H1 (cell line): ENCODE results near the gene MPHOSPH8. TPM values are rescaled to one million over a fixed set of nuclear protein-coding genes. Genes with fewer than 3 reads are reported as not detected.

Experiments used
- CTCF ChIA-PET: fragments of 300-600 bp; sonication (Branson Sonifier 250); formaldehyde crosslinking; loops from one replicate; lab custom pipeline; 2021; ENCODE audit not compliant: partially characterized antibody; lab: Charles Lee
- POLR2A ChIA-PET: fragments of 300-600 bp; sonication (Branson Sonifier 250); formaldehyde crosslinking; loops from one replicate; lab custom pipeline; 2021; ENCODE audit warnings: inconsistent platforms; ENCODE audit not compliant: partially characterized antibody; lab: Charles Lee
- DNase-seq, 2 experiments: peaks; one replicate each; pipeline versions ENCODE4 v3.0.0 to v3.0.0-alpha.2; 2010 to 2022; ENCODE audit warnings: low spot score in 2 of 2, low read depth in 1 of 2, mixed read lengths in 1 of 2
- FAIRE-seq: peaks from 2 replicates; lab custom pipeline; 2011; peaks lifted over from hg19 to GRCh38; lab: Jason Lieb, UNC
- H2AFZ ChIP-seq: 2 replicates; pipeline ENCODE4 v1.8.1; 2012; ENCODE audit warnings: low read length, inconsistent platforms
- H2AK5ac ChIP-seq: 2 replicates; pipeline ENCODE4 v1.6.1; 2013; ENCODE audit warnings: low read depth, low read length
- H2BK120ac ChIP-seq: replicated peaks from 2 replicates; pipeline ENCODE3; 2013; ENCODE audit warnings: low read depth, low read length, inconsistent platforms
- H2BK12ac ChIP-seq: 2 replicates; pipeline ENCODE4 v1.6.1; 2013; ENCODE audit warnings: low read depth, low read length
- H2BK15ac ChIP-seq: 2 replicates; pipeline ENCODE4 v1.6.1; 2013; ENCODE audit warnings: low read length
- H2BK20ac ChIP-seq: 2 replicates; pipeline ENCODE4 v1.6.1; 2013; ENCODE audit warnings: low read length
- H2BK5ac ChIP-seq: 2 replicates; pipeline ENCODE4 v1.6.1; 2013; ENCODE audit warnings: low read depth, low read length
- H3K14ac ChIP-seq: 2 replicates; pipeline ENCODE4 v1.6.1; 2013; ENCODE audit warnings: inconsistent platforms; ENCODE audit not compliant: insufficient read length
- H3K18ac ChIP-seq: 2 replicates; pipeline ENCODE4 v1.6.1; 2013; ENCODE audit warnings: low read length; ENCODE audit errors: extremely low read depth
- H3K23ac ChIP-seq: 2 replicates; pipeline ENCODE4 v1.6.1; 2013; ENCODE audit warnings: inconsistent platforms; ENCODE audit not compliant: insufficient read length
- H3K23me2 ChIP-seq: 2 replicates; pipeline ENCODE4 v1.6.1; 2013; ENCODE audit warnings: low read depth, low read length
- H3K27ac ChIP-seq: 2 replicates; pipeline ENCODE4 v1.6.1; 2011; ENCODE audit warnings: low read depth, low read length, inconsistent platforms
- H3K27me3 ChIP-seq, 4 experiments: replicated peaks in 1 of 4; 1 replicate in 1 of 4; 2 replicates in 3 of 4; pipeline versions ENCODE4 v1.6.1 to v1.8.1; 2011 to 2013; ENCODE audit warnings: low read length in 3 of 4, mild to moderate bottlenecking in 3 of 4, inconsistent platforms in 2 of 4, mixed read lengths in 2 of 4, moderate library complexity in 1 of 4; ENCODE audit not compliant: control insufficient read depth in 3 of 4, insufficient read depth in 3 of 4; ENCODE audit errors: extremely low read depth in 1 of 4
- H3K36me3 ChIP-seq, 4 experiments: 2 replicates each; pipeline versions ENCODE4 v1.6.1 to v1.8.1; 2011 to 2013; ENCODE audit warnings: mild to moderate bottlenecking in 4 of 4, low read length in 3 of 4, moderate library complexity in 2 of 4, control low read depth in 1 of 4, inconsistent platforms in 1 of 4; ENCODE audit not compliant: insufficient read depth in 4 of 4, control insufficient read depth in 2 of 4
- H3K4ac ChIP-seq: replicated peaks from 2 replicates; pipeline ENCODE3; 2013; ENCODE audit warnings: low read length, low read depth, mixed read lengths, inconsistent platforms; ENCODE audit not compliant: insufficient read length
- H3K4me1 ChIP-seq, 4 experiments: replicated peaks in 1 of 4; 1 replicate in 1 of 4; 2 replicates in 3 of 4; pipeline versions ENCODE4 v1.6.1 to v1.8.1; 2011 to 2013; ENCODE audit warnings: low read length in 3 of 4, inconsistent platforms in 2 of 4, mixed read lengths in 1 of 4; ENCODE audit not compliant: insufficient read depth in 4 of 4, control insufficient read depth in 3 of 4
- H3K4me2 ChIP-seq, 2 experiments: 2 replicates each; pipeline versions ENCODE4 v1.6.1 to v1.8.1; 2011 to 2013; ENCODE audit warnings: low read depth in 2 of 2, low read length in 2 of 2, control low read depth in 1 of 2, inconsistent platforms in 1 of 2, mild to moderate bottlenecking in 1 of 2; ENCODE audit not compliant: insufficient read depth in 1 of 2
- H3K4me3 ChIP-seq, 4 experiments: fragments of 200-600, 300-600 bp in 1 of 4; sonication (generic), shearing (Covaris generic), sonication (Bioruptor Twin) in 1 of 4; 2 replicates each; pipeline versions ENCODE4 v1.5.1 to v1.8.1; 2011 to 2016; ENCODE audit warnings: low read length in 4 of 4, low read depth in 3 of 4, control low read depth in 2 of 4, inconsistent platforms in 2 of 4, mild to moderate bottlenecking in 2 of 4, mixed read lengths in 1 of 4, moderate library complexity in 1 of 4; ENCODE audit not compliant: insufficient read depth in 2 of 4; ENCODE audit errors: extremely low read depth in 1 of 4
- H3K56ac ChIP-seq: replicated peaks from 2 replicates; pipeline ENCODE3; 2013; ENCODE audit warnings: low read depth, mild to moderate bottlenecking, mixed read lengths, low read length, inconsistent platforms; ENCODE audit not compliant: insufficient read length
- H3K79me1 ChIP-seq: 2 replicates; pipeline ENCODE4 v1.6.1; 2013; ENCODE audit warnings: low read depth, low read length, control low read depth
- H3K79me2 ChIP-seq, 2 experiments: 2 replicates each; pipeline versions ENCODE4 v1.6.1 to v1.8.1; 2012 to 2013; ENCODE audit warnings: low read length in 2 of 2, mild to moderate bottlenecking in 2 of 2, inconsistent platforms in 1 of 2; ENCODE audit not compliant: insufficient read depth in 2 of 2, control insufficient read depth in 1 of 2
- H3K9ac ChIP-seq, 4 experiments: replicated peaks in 1 of 4; 1 replicate in 1 of 4; 2 replicates in 3 of 4; pipeline versions ENCODE4 v1.6.1 to v1.8.1; 2011 to 2013; ENCODE audit warnings: low read depth in 3 of 4, low read length in 3 of 4, control low read depth in 2 of 4, mild to moderate bottlenecking in 2 of 4, moderate library complexity in 2 of 4, inconsistent platforms in 1 of 4; ENCODE audit errors: extremely low read depth in 1 of 4
- H3K9me3 ChIP-seq, 2 experiments: 2 replicates each; pipeline versions ENCODE4 v1.6.1 to v1.8.1; 2012 to 2013; ENCODE audit warnings: mild to moderate bottlenecking in 2 of 2, moderate library complexity in 2 of 2, control low read depth in 1 of 2, inconsistent platforms in 1 of 2, low read depth in 1 of 2, low read length in 1 of 2, mixed read lengths in 1 of 2; ENCODE audit not compliant: insufficient read depth in 2 of 2
- H4K20me1 ChIP-seq, 2 experiments: replicated peaks in 1 of 2; 2 replicates each; pipeline versions ENCODE3 to v1.8.1; 2011 to 2013; ENCODE audit warnings: inconsistent platforms in 2 of 2, low read length in 2 of 2, mild to moderate bottlenecking in 1 of 2; ENCODE audit not compliant: insufficient read depth in 2 of 2, control insufficient read depth in 1 of 2
- H4K5ac ChIP-seq: 2 replicates; pipeline ENCODE4 v1.6.1; 2013; ENCODE audit warnings: low read length, low read depth, mixed read lengths, inconsistent platforms; ENCODE audit not compliant: insufficient read length
- H4K8ac ChIP-seq: 2 replicates; pipeline ENCODE4 v1.8.0; 2013; ENCODE audit warnings: mild to moderate bottlenecking, moderate library complexity, low read length, inconsistent platforms; ENCODE audit not compliant: insufficient read depth; ENCODE audit errors: extremely low read depth
- H4K91ac ChIP-seq: replicated peaks from 2 replicates; pipeline ENCODE3; 2013; ENCODE audit warnings: low read length, mixed read lengths, inconsistent platforms; ENCODE audit not compliant: insufficient read length
- E2F6 ChIP-seq: IDR thresholded peaks from 2 replicates; pipeline ENCODE4 v1.6.1; 2012; ENCODE audit warnings: inconsistent platforms
- EZH2 ChIP-seq: fragments of 200-600 bp; sonication (generic); IDR thresholded peaks from 2 replicates; pipeline ENCODE4 v1.7.1; 2012; ENCODE audit warnings: low read depth, mild to moderate bottlenecking, moderate library complexity, low read length, inconsistent platforms; ENCODE audit not compliant: severe bottlenecking
- KDM4A ChIP-seq: IDR thresholded peaks from one replicate; pipeline ENCODE4 v1.7.1; 2012; ENCODE audit warnings: low read depth, mild to moderate bottlenecking, moderate library complexity, low read length, inconsistent platforms; ENCODE audit not compliant: severe bottlenecking
- RAD21 ChIP-seq, 2 experiments: IDR thresholded peaks in 1 of 2; conservative IDR thresholded peaks in 1 of 2; 2 replicates each; pipeline ENCODE4 v1.6.1; 2011; ENCODE audit warnings: low read depth in 2 of 2, low read length in 2 of 2, improper control_type of control experiment in 1 of 2, inconsistent platforms in 1 of 2, mild to moderate bottlenecking in 1 of 2, moderate library complexity in 1 of 2
- RXRA ChIP-seq: IDR thresholded peaks from 2 replicates; pipeline ENCODE4 v1.6.1; 2011; ENCODE audit warnings: low read depth, mild to moderate bottlenecking, low read length, moderate library complexity; ENCODE audit not compliant: insufficient read depth
- SAP30 ChIP-seq: fragments of 300-600 bp; sonication (generic); IDR thresholded peaks from 2 replicates; pipeline ENCODE4 v1.7.1; 2012; ENCODE audit warnings: low read length, moderate library complexity, mild to moderate bottlenecking, inconsistent platforms; ENCODE audit not compliant: insufficient read depth, insufficient replicate concordance
- SP1 ChIP-seq: IDR thresholded peaks from 2 replicates; pipeline ENCODE4 v1.6.1; 2011; ENCODE audit warnings: low read depth, low read length
- SRF ChIP-seq: IDR thresholded peaks from 2 replicates; pipeline ENCODE4 v1.6.1; 2011; ENCODE audit warnings: mild to moderate bottlenecking, low read depth, low read length, moderate library complexity
- TAF1 ChIP-seq: IDR thresholded peaks from 2 replicates; pipeline ENCODE4 v1.6.1; 2011; ENCODE audit warnings: mild to moderate bottlenecking, low read depth, low read length
- WGBS, 2 experiments: shearing (Covaris generic) in 1 of 2; methylation state at CpG; one replicate each; pipeline versions ENCODE4 v1.1.6 to v1.1.7; 2013 to 2015; ENCODE audit warnings: low lambda C conversion rate in 2 of 2, mixed read lengths in 2 of 2, inconsistent platforms in 1 of 2, low coverage in 1 of 2, missing lambda C conversion rate in 1 of 2; ENCODE audit not compliant: insufficient replicate concordance in 2 of 2, insufficient coverage in 1 of 2, insufficient read length in 1 of 2; ENCODE audit errors: extremely low coverage in 1 of 2, missing lambda C conversion rate in 1 of 2; 5-methylcytosine and 5-hydroxymethylcytosine counted together
- polyA plus RNA-seq, 7 experiments: library from polyadenylated mRNA; depleted of rRNA in 3 of 7; stranded (reverse) in 5 of 7; unstranded in 2 of 7; fragments of >200 nt in 5 of 7; fragments of 200-250 nt in 2 of 7; gene quantifications; 1 replicate in 5 of 7; 2 replicates in 1 of 7; 4 replicates in 1 of 7; pipeline versions ENCODE4 v1.2.1 to v1.2.3, GENCODE V29; 2011 to 2013; ENCODE audit warnings: missing spikeins in 2 of 7, mixed read lengths in 2 of 7
- total RNA-seq: library from RNA; stranded (reverse); fragmentation: NEBNext Ultra II Directional; extraction: Animal tissue kit (Norgen Biotek cat#: 25700); gene quantifications from 2 replicates; pipeline ENCODE4 v1.2.1, GENCODE V29; 2021

Gene MPHOSPH8
- total and polyA plus RNA-seq, 2 of the 8 experiments (the other 6 are each of a cell fraction or from before 2014, with no cell fraction given): 8.3 to 20.5 TPM

GRCh38 chr13:19597523-19597922, 35.9 kb upstream of the MPHOSPH8 start:
- Histone ChIP-seq H3K4ac (no peak overlapping the region), H3K9ac (no peak overlapping the region), H2AFZ (no peak overlapping the region), H2BK15ac (no peak overlapping the region), H3K23ac (no peak overlapping the region), H3K9me3 (peaks cover 0 to 2% of the 10 kb centered on the region in 2 experiments; a peak in 1 of 4 replicates), H3K56ac (no peak overlapping the region), H3K18ac (no peak overlapping the region), H3K27me3 (peaks cover 0 to 4% (median 2%) of the 10 kb centered on the region in 4 experiments; a peak in 3 of 7 replicates), H3K79me2 (no peaks in the 10 kb centered on the region), H2BK20ac (no peak overlapping the region), H3K4me1 (no peaks in the 10 kb centered on the region), H2BK12ac (no peak overlapping the region), H3K36me3 (no peaks in the 10 kb centered on the region; a peak in 1 of 8 replicates), H4K91ac (no peak overlapping the region), H3K14ac (no peak overlapping the region), H3K4me3 (no peak overlapping the region), H2BK120ac (no peak overlapping the region), H2BK5ac (no peak overlapping the region), H4K5ac (no peak overlapping the region), H4K8ac (no peak overlapping the region), H2AK5ac (no peak overlapping the region), H3K4me2 (no peak overlapping the region), H3K79me1 (no peaks in the 10 kb centered on the region), H3K27ac (no peak overlapping the region), H3K23me2 (peaks cover 6% of the 10 kb centered on the region; the same call in 1 of the 2 replicates), H4K20me1 (no peaks in the 10 kb centered on the region)
- ChIA-PET POLR2A (no interaction called here), CTCF (no interaction called here)
- 87% methylated on average over 5 of the region's 5 CpGs; no CpG with 5 or more reads in 1 of the 2 experiments for WGBS, 2 experiments
- no peak for FAIRE-seq
- no peak for TF ChIP-seq SRF
- TF ChIP-seq RXRA: no peak
- TF ChIP-seq SAP30: no peak
- TF ChIP-seq E2F6: no peak
- no peak for TF ChIP-seq RAD21 (IDR thresholded peaks at IDR 0.05 in 1 of 2, conservative IDR thresholded peaks at IDR 0.05 in 1 of 2; ENCODE audit: low read depth in 2 of 2, low read length in 2 of 2)
- TF ChIP-seq KDM4A: no peak
- no peak for TF ChIP-seq EZH2
- TF ChIP-seq TAF1: no peak
- no peak for TF ChIP-seq SP1
- DNase-seq: no peak
